Endodermal cell (in vitro differentiated cells): ENCODE results near the gene FAM20A. TPM values are rescaled to one million over a fixed set of nuclear protein-coding genes. Genes with fewer than 3 reads are reported as not detected.

Source experiments
- DNase-seq: peaks from one replicate; pipeline ENCODE4 v3.0.0-alpha.2; 2017
- H3K27ac ChIP-seq: 2 replicates; pipeline ENCODE4 v1.5.1; 2013; ENCODE audit warnings: mild to moderate bottlenecking, low read depth, low read length, moderate library complexity
- H3K27me3 ChIP-seq: 2 replicates; pipeline ENCODE4 v1.6.1; 2013; ENCODE audit warnings: mild to moderate bottlenecking, low read length, moderate library complexity; ENCODE audit not compliant: insufficient read depth, control insufficient read depth, poor library complexity, severe bottlenecking
- H3K36me3 ChIP-seq: 2 replicates; pipeline ENCODE4 v1.7.0; 2013; ENCODE audit warnings: mild to moderate bottlenecking, low read length, moderate library complexity; ENCODE audit not compliant: control insufficient read depth, insufficient read depth
- H3K4me1 ChIP-seq: one replicate; pipeline ENCODE4 v1.7.0; 2013; ENCODE audit warnings: low read length; ENCODE audit not compliant: control insufficient read depth, insufficient read depth
- H3K4me3 ChIP-seq: 2 replicates; pipeline ENCODE4 v1.5.1; 2013; ENCODE audit warnings: mild to moderate bottlenecking, low read length, moderate library complexity
- H3K9ac ChIP-seq: 2 replicates; pipeline ENCODE4 v1.6.1; 2013; ENCODE audit warnings: mild to moderate bottlenecking, low read length, moderate library complexity; ENCODE audit not compliant: poor library complexity, severe bottlenecking; ENCODE audit errors: extremely low read depth
- H3K9me3 ChIP-seq: 2 replicates; pipeline ENCODE4 v1.6.1; 2013; ENCODE audit warnings: mild to moderate bottlenecking, low read length, moderate library complexity; ENCODE audit not compliant: control insufficient read depth
- H3K27ac Mint-ChIP-seq: 2 replicates; pipeline ENCODE4 v1.8.0; 2020; ENCODE audit warnings: mixed read lengths
- H3K27me3 Mint-ChIP-seq: 2 replicates; pipeline ENCODE4 v1.8.0; 2021; ENCODE audit warnings: mild to moderate bottlenecking, mixed read lengths; ENCODE audit not compliant: insufficient read depth
- H3K36me3 Mint-ChIP-seq: 2 replicates; pipeline ENCODE4 v1.8.0; 2020; ENCODE audit warnings: low read depth, mixed read lengths
- H3K4me1 Mint-ChIP-seq: 2 replicates; pipeline ENCODE4 v1.8.0; 2020; ENCODE audit warnings: mixed read lengths
- H3K4me3 Mint-ChIP-seq: 2 replicates; pipeline ENCODE4 v1.8.0; 2020; ENCODE audit warnings: mild to moderate bottlenecking, moderate library complexity, mixed read lengths
- H3K9me3 Mint-ChIP-seq: 2 replicates; pipeline ENCODE4 v1.8.0; 2020; ENCODE audit warnings: mild to moderate bottlenecking, mixed read lengths
- CTCF ChIP-seq: fragments of 200-600 bp; sonication (generic); conservative IDR thresholded peaks from 2 replicates; pipeline ENCODE4 v1.5.0; 2021; ENCODE audit warnings: antibody characterized with exemption, mild to moderate bottlenecking
- WGBS, 2 experiments: methylation state at CpG; one replicate each; pipeline versions ENCODE4 v1.1.5 to v1.1.7; 2013; ENCODE audit warnings: missing lambda C conversion rate in 2 of 2, mixed read lengths in 1 of 2; ENCODE audit not compliant: insufficient coverage in 1 of 2, insufficient read length in 1 of 2; 5-methylcytosine and 5-hydroxymethylcytosine counted together
- total RNA-seq, 2 donors: library from RNA; stranded (reverse); fragmentation: NEBNext Ultra II Directional in 1 of 2; extraction: Animal tissue kit (Norgen Biotek cat#: 25700) in 1 of 2; gene quantifications; 2 replicates in 1 of 2; 3 replicates in 1 of 2; pipeline ENCODE4 v1.2.1, GENCODE V29; 2021

Gene FAM20A
- total RNA-seq, 2 donors from 2014 or later = 58.7 to 74.3 TPM

GRCh38 chr17:68642118-68642412 is 40.9 kb upstream of the FAM20A start:
- no peak overlapping the region for H3K27ac ChIP-seq
- no peak overlapping the region for H3K4me3 ChIP-seq
- Mint-ChIP-seq H3K4me1 (peaks cover 8% of the 10 kb centered on the region), H3K9me3 (peaks cover 12% of the 10 kb centered on the region), H3K4me3 (no peak overlapping the region), H3K36me3 (no peaks in the 10 kb centered on the region), H3K27ac (no peak overlapping the region), H3K27me3 (no peaks in the 10 kb centered on the region)
- TF ChIP-seq CTCF = no peak
- H3K4me1 ChIP-seq = peaks cover 4% of the 10 kb centered on the region
- no peak overlapping the region for H3K9ac ChIP-seq
- peaks cover 17% of the 10 kb centered on the region for H3K9me3 ChIP-seq
- H3K27me3 ChIP-seq = no peaks in the 10 kb centered on the region
- no peak for DNase-seq
- H3K36me3 ChIP-seq = no peaks in the 10 kb centered on the region
- WGBS, 2 experiments = 95 to 100% methylated on average over 2 to 3 of the region's 4 CpGs

DNA sequence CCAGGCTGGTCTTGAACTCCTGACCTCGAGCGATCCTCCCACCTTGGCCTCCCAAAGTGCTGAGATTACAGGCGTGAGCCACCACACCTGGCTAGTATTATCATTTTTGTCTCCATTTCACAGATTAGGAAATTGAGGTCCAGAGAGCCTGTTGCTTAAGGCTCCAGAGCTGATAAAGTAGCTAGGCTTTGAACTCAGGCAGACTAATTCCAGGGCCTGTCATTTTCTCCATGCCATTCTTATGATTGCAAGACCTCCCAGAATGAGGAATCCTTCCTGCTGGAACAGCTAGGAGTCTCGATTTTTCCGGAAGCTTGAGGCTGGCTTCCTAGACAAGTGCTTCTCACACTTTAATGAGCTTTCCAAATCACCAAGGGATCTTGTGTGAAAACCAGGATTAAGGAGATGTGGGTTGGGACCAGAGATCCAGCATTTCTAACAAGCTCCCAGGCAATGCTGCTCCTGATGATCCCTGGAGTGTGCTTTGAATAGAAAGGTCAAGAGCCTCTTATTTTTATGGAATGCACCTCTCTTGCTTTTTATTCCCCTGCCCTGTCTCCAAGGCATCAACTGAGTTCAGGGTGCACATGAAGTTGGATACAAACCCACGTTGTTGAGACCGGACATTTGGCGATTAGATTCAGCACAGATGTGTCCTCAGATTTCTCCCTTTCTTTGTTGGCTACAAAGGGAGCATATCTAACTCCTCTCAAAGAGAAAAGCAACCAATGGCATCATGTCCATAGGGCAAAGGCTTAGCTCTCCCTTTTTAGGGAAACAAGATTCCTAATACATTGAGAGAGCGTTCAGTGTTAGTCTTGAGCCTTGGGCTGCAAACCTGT is 40.3 kb upstream of the FAM20A start:
- WGBS, 2 experiments = 90 to 93% methylated on average over 9 of the region's 9 CpGs
- Histone ChIP-seq H3K27me3 (no peaks in the 10 kb centered on the region), H3K27ac (no peak overlapping the region), H3K36me3 (no peaks in the 10 kb centered on the region), H3K4me3 (no peak overlapping the region), H3K9me3 (peaks cover 20% of the 10 kb centered on the region), H3K9ac (no peak overlapping the region), H3K4me1 (peaks cover 3% of the 10 kb centered on the region)
- no peak for DNase-seq
- Mint-ChIP-seq H3K4me1 (peaks cover 8% of the 10 kb centered on the region), H3K4me3 (no peak overlapping the region), H3K27me3 (no peaks in the 10 kb centered on the region), H3K27ac (no peak overlapping the region), H3K36me3 (no peaks in the 10 kb centered on the region), H3K9me3 (peaks cover 17% of the 10 kb centered on the region)
- no peak for TF ChIP-seq CTCF

DNA sequence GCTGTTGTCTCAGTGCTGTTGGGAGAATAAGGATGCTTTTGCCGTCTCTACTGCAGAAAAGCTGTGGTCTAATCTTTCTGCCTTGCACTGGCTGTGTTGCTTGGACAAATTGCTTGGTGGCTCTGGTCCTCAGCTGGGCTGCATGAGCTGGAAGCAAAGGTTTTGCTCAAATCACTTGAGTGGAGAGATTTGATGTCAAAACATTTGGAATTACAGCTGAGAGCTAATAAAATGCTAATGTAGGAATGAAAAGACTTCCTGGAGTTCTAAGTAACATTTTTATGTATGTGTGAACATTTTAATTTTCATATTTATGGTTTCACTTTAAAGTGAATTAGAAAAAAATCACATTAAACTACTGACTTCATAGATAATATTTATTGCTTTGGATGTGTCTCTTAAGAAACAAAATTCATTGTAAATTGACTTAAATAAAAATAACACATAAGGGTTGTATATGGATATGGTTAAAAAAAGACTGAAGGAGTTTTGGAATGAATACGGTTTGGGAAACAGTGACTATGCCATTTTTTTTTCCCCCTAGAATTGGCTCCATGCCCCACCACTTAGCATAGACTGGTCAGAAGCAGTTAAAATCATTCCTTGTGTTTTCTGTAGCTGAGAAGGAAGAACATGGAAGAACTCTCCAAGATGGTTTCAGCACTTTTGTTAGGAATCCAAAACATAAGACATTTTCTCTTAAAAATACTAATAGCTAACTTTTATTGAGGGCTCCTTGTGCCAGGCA is 39.2 kb upstream of the FAM20A start:
- no peak overlapping the region for H3K9ac ChIP-seq
- no peak overlapping the region for H3K27ac ChIP-seq
- H3K4me3 Mint-ChIP-seq = no peak overlapping the region
- no peaks in the 10 kb centered on the region for H3K27me3 Mint-ChIP-seq
- H3K9me3 Mint-ChIP-seq = peaks cover 21% of the 10 kb centered on the region
- no peaks in the 10 kb centered on the region for H3K27me3 ChIP-seq
- H3K4me1 Mint-ChIP-seq = peaks cover 8% of the 10 kb centered on the region
- H3K9me3 ChIP-seq = peaks cover 31% of the 10 kb centered on the region
- no peak overlapping the region for H3K4me3 ChIP-seq
- TF ChIP-seq CTCF = no peak
- H3K36me3 ChIP-seq = no peaks in the 10 kb centered on the region
- DNase-seq = no peak
- WGBS, 2 experiments = 94 to 100% methylated on average over 2 of the region's 2 CpGs
- no peak overlapping the region for H3K27ac Mint-ChIP-seq
- no peaks in the 10 kb centered on the region for H3K36me3 Mint-ChIP-seq
- H3K4me1 ChIP-seq = peaks cover 3% of the 10 kb centered on the region
